ENCODE data around the gene PROC. TPM values are rescaled to one million over a fixed set of nuclear protein-coding genes. Genes with fewer than 3 reads are reported as not detected.
"Not testable (repeated sequence)": the region's sequence is repeated elsewhere in the genome, so short reads cannot be mapped to it uniquely, and the experiment has no call there.

Gene PROC
- total RNA-seq, 1 donor from 2014 or later: not detected

DNA sequence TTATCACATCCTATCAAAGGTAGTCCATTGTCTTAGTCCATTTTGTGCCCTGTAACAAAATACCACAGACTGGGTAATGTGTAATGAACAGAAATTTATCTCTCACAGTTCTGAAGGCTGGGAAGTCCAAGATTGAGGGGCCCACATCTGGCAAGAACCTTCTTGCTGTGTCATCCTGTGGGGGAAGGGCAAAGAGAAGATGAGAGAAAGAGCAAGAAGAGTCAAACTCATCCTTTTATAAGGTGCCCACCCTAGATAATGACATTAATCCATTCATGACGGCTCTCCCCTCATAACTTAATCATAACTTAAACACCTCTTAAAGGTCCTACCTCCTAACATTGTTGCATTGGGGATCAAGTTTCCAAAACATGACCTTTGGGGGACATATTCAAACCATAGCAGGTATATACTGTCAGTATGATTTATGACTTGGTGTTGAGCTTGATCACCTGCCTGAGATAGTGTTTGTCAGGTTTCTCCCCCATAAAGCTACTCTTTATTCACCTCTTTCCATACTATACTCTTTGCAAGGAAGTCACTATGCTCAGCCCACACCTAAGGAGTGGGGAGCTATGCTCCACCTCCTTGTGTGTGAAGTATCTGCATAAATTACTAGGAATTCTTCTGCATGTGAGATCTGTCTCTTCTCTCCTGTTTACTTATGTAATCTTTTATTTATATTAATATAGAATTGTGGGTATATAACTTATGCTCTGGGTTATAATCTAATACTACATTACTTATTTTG is 25.2 kb upstream of the PROC start:
- DNase-seq (ENCODE audit: low read depth): no peak

DNA sequence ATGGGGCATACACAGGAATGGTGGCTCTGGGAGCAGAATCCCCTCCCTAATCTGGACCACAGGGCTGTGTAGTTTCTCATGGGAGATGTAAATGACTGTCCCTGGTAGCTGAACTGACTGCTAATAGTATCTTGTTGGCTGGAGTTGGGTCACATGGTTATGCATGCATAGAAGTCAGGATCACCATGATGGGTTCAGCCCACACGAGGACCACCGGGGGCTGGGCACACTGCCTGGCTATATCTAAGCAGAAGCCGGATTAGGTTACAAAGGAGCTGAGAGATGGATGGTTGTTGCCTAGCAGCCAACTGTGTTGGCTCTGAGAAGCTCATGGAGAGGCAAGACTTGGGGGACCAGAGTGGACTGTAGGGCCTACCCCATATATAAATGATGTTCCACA is 23.7 kb upstream of the PROC start:
- DNase-seq (ENCODE audit: low read depth): no peak

DNA sequence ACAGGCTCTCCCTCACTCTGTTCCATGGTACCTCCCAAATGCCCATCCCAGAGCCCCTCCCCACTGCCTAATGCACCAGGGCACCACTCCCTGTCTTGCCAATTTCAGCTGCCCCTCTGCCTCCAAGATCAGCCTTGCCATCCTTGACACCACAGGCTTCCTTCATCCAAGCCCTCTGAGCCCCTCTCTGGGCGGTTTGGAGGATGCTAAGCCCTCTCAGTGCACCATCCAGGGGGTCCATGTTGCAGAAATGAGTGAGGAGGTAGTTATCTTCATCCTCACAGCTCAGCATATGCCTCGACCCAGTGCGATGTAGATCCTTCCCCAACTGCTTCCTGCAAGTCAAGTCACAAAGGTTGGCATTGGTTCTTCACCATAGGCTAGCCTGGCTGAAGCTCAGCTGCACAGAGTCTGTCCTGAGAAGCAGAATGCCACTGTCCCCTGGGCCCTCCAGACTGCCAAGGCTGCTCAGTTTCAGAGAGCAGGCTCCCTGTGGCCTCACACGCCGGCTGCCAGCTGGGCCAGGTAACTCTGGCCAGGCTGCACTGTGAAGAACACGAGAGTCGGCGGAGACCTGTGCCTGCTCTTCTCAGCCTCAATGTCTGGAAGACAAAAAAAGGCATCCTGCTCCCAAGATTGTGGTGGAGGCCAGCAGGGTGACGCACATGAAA is 20.5 kb upstream of the PROC start:
- no peak for DNase-seq (ENCODE audit: low read depth)

DNA sequence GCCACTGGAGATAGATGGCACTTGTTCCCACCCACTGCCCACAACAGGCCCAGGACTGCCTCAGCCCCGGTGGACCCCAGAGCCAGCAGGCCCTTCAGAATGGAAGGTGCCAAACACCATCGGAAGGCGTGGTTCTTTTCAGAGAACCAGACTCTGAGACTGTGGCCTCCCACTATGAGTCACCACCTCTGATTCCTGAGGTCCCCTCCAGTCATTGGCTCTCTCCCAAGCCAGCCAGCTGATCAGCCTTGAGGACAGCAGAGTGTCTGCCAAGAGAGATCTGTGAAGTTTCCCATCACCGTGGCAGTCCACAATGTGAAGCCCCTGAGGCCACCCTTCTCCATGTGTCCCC is 20.0 kb upstream of the PROC start:
- peak; percentile 98 for DNase-seq (ENCODE audit: low read depth)

DNA sequence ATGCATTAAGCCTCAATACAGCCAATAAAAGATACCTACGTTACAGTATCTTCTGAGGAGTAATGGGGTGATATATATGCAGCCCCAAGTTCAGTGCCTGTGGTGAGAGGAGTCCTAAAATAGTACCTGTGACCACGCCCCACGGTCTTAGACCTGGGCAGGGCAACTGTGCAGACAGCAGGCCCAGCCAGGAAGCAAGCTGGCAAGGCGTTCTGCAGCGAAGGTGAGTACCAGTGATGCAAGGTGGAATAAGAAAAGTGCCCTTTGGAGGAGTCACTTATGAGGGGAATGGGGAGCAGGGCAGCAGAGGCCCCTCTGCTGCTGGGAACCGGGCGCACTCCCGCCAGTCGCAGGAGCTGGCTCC is 17.7 kb upstream of the PROC start:
- no peak for DNase-seq (ENCODE audit: low read depth)

DNA sequence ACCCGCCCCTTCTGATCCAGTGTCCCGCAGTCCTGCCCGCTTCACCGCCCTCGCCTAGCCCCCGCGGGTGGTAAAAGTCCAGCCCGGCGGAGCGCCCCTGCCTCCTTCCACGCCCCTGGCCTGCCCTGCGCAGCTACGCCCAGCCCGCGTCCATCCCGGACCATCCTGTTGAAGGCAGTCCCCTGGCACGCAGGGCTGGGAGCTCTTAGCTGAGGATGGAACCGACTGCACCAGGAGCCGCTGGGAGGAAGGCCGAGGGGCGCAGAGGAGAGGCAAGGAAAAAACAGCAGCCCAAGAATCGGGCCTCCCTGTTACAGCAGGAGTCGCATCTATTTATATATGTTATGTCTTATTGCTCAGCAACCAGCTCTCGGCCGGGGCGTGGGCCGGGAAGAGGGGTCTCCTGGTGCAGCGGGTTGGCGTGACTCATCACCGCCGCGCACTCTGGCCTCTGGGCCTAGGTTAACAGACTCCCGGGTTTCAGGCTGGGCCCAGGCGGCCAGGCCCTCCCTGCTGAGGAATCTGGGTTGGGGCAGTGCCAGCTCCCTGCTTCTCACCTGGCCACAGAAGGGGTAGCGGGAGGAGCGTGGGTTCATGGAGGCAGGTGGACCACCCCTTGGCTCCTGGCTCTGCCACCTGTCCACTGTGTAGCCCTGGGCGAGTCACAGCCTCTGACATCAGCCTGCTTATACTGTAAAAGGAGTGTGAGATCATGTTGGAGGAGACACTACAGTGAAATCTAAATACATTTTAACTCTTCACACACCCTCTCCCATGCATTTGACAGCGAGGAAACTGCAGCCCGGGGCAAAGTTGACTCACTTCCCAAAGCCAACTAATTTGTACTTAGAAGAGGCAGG is 17.1 kb upstream of the PROC start:
- peak; percentile 52 for DNase-seq (ENCODE audit: low read depth)

DNA sequence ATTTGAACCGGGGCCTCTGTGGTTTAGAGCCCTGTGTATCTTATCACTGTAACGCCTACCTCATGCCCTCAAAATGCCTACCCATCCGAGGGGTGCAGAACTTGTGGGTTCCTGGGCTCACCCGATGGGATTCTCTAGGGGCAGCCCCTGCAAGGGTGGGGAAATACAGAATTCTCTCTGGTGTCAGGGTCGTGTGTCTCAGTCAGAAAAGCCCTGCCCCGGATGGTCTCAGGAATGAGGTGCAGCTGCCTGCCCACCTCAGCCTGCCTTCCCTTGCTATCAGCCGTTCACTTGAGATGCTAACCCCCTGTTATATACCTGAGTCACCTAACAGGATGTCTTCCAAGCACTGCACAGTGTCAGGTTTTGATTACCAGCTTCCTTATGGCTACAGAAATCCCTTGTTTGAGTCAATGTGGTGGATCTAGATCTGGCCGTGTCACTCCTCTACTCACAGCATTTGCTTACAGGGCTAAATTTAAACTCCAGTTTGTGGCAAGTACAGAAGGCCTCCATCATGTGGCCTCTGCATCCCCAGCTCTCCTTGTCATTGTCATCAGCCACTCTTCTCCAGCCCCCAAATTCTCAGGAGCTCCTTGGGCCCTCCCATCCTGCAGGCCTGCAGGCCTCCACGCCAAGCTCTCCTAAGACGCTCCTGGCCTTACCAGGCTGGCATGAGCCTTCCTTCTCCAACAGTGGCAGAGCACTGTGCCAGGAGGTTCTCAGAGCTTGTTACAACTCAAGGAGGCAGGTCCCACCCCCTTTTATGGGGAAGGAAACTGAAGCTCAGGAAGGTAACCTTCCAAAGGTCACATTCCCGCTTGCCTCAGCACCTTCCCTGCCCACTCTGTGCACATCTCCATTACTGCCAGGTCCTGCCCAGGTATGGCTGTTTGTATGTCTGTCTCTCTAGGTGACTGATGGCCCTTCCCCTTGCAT is 16.2 kb upstream of the PROC start:
- peak; percentile 53 for DNase-seq (ENCODE audit: low read depth)

DNA sequence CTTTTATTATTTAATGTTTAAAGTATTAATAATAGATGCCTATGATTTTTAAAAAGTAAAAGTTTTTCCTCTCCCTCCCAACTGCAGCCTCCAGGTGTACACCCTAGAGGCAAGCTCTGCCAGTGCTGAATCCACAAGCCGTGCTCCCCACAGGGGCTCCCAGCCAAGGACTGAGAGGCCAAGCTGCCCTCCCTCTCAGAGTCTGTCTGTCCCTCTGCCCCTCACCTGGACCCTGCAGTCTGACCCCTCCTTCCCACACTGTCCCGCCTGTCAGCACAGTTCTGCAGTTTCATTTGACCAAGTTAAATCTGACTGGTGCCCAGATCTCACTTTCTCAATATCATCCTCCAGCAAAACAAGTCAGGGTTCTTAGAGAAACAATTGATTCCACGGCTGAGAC is 14.8 kb upstream of the PROC start:
- no peak for DNase-seq (ENCODE audit: low read depth)

DNA sequence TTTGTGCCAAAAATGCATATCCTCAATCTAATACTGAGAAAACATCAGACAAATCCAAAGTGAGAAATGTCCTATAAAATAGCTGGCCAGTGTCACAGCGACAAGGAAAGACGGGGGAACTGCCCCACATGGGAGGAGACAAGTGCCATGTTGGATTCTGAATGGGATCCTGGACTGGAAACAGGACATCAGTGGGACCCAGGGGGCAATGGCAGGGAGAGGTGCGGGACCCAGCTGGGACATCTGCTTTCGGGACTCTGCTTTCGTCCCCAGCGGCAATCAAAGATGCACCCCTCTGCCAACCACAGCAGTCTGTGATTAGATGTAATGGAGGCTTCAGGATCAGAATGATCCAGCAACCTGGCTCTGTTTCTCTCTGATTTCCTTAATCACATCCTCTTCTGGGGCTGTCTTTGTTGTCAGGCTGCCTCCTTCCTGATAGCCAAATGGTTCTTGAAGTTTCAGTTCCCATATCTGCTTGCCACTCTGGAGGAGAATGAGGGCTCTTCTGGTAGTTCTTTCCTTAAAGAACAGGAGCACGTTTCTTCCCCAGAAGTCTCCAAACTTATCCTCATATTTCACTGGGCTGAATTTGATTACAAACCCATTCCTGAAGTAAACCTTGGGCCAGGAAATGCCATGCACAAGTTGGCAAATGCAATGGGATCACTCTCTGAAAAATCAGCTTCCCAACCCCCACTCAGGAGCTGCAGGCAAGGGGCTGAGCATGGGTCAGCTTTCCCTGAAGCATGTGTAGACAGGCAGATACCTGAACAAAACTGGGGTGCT is 13.6 kb upstream of the PROC start:
- DNase-seq (ENCODE audit: low read depth): no peak

DNA sequence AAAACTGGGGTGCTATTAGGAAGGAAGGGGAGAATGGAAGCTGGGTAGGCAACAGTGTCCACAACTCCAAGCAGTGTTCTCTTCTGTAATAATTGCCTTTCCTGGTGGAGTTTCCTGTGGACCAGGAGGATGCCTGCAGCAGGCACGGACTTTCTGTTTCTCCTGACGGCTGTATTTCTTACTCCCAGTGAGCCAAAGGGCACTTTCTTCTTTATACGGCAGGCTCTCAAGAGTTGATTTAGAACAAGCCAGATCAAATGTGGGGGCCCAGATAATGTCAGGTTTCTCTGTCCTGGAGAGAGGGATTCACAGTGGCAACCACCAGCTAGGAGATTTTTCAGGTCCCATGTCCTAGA is 13.0 kb upstream of the PROC start:
- no peak for DNase-seq (ENCODE audit: low read depth)

DNA sequence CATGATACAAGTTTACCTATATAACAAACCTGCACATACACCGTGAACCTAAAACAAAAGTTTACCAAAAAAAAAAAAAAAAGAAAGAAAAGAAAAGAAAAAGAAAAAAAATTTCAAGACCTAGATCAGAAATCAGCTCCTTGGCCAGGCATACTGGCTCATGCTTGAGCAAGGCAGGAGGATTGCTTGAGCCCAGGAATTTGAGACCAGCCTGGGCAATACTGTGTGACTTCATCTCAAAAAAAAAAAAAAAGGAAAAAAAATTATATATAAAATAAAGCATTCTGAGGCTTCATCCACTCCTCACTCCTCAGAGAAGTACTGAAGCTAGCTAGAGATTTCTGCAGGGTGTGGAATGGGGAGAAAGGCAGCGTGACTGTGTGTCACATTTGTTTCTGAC is 11.8 kb upstream of the PROC start:
- DNase-seq (ENCODE audit: low read depth): no peak

DNA sequence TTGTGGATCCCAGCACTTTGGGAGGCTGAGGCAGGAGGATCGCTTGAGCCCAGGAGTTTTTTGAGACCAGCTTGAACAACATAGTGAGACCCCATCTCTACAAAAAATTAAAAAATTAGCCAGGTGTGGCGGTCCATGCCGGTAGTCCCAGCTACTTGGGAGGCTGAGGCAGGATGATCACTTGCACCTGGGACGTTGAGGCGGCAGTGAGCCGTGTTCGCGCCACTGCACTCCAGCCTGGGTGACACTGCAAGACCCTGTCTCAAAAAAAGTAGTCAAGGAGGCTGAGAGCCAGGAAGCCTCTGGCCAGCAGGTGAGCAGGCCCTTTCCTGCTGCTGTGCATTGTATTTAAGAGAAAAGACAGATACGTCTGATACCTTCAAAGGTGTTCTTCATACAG is 11.1 kb upstream of the PROC start:
- no peak for DNase-seq (ENCODE audit: low read depth)

DNA sequence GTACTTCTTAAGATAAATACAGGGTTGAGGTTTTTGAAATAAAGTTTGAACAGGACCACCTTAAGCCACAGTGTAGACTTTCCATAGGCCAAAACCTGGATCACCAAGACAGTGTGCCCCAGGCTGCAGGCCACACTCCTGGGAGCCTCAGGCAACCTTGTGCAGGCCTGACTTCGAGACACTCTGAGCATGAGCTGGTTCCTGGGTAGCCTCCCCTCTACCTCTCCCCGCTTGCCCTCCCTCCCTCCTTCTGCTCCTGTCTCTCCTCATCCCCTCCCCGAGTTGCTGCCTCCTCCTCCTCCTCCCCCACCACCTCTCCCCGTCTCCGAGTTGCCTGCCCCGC is 10.6 kb upstream of the PROC start:
- DNase-seq (ENCODE audit: low read depth): no peak

DNA sequence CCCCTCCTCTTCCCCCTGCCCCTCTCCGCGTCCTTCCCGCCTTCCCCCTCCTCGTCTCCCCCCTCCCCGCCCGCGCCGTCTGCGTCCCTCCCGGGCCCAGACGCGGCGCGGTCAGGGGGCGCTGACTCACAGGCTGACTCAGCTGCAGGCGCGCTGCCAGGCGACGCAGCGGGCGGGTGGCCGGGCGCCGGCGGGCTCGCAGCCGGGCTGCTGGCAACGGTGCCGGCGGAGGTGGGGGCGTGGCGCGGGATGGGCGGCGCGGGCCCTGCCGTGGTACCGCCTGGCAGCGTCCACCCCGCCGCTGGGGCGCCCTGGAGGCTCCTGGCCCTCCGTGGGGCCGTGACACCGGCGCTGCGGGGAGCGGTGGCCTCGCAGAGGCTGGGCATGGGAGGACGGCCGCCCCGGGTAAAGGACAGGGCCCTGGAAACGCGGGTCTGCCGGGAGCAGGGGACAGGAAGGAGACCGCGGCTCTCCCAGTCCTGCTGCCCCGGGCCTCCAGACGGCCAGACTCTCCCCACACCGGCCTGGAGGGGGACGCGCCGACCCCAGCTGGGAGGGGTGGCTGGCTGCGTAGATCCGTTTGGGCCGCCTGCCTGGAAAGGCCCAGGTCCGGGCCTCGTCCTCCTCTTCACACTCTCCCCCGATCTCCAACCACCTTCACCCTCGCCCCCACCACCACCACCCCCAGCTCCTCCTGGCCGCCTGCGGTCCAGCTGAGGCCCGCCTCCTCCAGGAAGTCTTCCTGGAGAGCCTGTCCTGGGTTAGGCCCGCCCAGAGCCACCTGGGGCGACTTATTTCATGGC is 10.0 kb upstream of the PROC start:
- DNase-seq (ENCODE audit: low read depth): peak; percentile 91

DNA sequence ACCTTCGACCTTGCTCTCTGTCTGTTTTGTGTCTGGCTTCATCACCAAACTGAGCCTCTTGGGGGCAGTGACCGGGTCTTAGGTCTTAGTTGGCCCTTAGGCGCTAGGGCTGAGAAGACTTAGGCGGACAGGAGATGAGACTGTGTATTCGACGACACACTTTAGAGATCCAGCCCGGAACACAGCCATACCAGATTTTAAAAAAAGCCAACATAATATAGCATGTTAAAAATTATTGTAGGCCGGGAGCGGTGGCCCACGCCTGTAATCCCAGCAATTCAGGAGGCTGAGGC is 9.5 kb upstream of the PROC start:
- DNase-seq (ENCODE audit: low read depth): no peak

DNA sequence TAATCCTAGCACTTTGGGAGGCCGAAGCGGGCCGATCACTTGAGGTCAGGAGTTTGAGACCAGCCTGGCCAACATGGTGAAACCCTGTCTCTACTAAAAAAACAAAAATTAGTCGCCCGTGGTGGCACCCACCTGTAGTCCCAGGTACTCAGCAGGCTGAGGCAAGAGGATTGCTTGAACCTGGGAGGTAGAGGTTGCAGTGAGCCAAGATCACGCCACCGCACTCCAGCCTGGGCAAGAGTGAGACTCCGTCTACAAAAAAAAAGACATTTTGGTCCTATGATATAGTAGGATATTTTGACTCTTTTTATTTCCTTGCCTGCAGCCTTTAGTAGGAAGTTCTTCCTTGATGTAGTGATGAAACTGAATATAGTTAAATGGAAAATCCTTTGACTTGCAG is 8.5 kb upstream of the PROC start:
- not testable (repeated sequence) for DNase-seq (ENCODE audit: low read depth)

DNA sequence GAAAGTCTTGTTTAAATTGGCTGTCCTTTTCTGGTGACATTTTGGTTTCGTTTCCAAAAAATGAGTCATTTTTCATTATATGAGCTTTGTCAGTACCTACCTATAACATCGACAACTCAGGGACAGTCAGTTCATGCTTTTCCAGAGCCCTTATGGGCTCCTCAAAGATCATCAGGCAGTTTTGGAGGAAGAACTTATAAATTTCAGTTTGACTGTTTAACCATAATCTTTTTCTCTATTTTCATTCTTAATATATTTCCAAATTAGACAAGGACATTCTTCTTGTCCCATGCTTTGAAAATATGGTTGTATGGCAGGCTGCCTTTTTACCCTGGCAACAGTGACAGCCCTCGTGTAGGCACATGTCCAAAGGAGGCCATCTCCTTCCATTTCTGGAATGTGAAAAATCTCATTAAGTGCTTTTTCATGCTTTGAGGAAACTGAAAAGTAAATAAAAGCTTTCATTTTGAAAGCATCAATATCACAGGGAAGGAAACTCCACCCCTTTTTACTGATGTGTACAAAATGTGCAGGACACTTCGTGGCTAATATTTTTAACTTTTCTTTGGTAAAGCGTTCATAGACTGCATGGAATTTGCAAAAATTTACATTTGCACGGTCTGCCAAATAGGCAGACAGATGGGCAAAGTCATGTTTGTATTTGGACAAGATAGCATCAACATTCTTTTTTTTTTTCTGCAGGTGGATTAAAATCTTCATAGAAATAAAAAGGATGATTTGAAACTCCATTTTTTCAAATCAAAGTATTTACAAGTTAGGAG is 7.2 kb upstream of the PROC start:
- DNase-seq (ENCODE audit: low read depth): peak; percentile 66

DNA sequence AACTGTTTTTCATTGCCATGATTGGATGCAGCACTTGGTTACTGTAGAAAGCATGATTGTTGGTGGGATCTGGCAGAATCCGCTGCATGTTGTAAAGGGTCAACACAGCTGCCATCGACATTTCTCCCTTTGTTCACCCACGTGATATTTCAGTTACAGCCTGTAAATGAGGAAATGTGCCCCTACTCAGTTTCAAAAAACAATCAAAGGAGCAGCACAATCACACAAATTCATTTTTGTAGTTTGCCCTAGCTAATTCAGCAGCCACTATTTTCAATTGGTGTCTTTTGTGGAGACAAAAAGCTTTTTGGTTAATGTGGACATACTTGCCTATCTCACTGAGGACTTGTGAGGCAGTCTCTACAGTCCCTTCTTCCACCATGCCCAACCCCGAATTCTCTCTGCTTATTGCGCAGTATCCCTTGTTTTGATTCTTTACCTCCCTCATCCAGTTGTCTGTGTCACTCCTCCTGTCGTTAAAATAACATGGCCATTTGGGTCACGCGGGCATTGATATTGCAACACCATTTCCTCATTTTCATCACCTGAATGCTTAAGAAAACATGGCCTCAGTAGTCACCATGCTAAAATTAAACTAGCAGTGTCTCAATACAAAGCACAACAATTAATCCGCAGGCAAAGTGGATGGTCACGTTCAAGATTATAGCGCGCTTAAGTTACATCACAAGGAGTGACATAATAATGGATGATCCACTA is 6.4 kb upstream of the PROC start:
- DNase-seq (ENCODE audit: low read depth): peak; percentile 66

DNA sequence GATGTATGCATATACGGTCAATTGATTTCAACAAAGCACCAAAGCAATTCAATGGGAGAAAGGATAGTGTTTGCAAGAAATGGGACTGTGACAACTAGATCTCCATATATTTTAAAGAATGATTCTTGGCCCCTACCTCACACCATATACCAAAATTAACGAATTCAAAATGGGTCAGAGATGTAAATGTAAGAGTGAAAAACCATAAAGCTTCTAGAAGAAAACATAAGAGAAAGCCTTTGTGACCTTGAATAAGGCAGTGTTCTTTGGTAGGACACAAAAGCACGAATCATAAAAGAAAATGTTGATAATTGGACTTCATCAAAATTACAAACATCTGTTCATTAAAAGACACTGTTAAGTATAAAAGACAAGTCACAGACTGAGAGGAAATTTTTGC is 5.0 kb upstream of the PROC start:
- DNase-seq (ENCODE audit: low read depth): no peak
